ENCODE measurements around the gene ATP1A2. TPM values are rescaled to one million over a fixed set of nuclear protein-coding genes. Genes with fewer than 3 reads are reported as not detected.
A peak's percentile ranks its signal among the peaks of the same experiment; 100 is the strongest.

Gene ATP1A2
- total RNA-seq, 1 donor from 2014 or later = 0.04 TPM

DNA sequence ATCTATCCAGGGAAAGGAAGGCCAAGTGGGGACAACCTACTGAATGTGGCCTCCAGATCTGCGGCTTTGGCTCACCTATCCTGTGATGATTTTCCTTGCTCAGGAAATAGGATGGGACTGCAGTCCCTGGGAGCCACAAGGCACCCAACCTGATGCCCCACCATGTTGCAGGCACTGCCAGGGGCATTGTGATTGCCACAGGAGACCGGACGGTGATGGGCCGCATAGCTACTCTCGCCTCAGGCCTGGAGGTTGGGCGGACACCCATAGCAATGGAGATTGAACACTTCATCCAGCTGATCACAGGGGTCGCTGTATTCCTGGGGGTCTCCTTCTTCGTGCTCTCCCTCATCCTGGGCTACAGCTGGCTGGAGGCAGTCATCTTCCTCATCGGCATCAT, 11.8 kb downstream of the ATP1A2 start:
- TF ChIP-seq, protein P1, sequence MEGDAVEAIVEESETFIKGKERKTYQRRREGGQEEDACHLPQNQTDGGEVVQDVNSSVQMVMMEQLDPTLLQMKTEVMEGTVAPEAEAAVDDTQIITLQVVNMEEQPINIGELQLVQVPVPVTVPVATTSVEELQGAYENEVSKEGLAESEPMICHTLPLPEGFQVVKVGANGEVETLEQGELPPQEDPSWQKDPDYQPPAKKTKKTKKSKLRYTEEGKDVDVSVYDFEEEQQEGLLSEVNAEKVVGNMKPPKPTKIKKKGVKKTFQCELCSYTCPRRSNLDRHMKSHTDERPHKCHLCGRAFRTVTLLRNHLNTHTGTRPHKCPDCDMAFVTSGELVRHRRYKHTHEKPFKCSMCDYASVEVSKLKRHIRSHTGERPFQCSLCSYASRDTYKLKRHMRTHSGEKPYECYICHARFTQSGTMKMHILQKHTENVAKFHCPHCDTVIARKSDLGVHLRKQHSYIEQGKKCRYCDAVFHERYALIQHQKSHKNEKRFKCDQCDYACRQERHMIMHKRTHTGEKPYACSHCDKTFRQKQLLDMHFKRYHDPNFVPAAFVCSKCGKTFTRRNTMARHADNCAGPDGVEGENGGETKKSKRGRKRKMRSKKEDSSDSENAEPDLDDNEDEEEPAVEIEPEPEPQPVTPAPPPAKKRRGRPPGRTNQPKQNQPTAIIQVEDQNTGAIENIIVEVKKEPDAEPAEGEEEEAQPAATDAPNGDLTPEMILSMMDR (IDR thresholded peaks at IDR 0.05; ENCODE audit: insufficient read depth, low read length, poor library complexity, severe bottlenecking) = no peak
- no peak for DNase-seq (ENCODE audit: low read depth)
- H3K27me3 ChIP-seq (ENCODE audit: control insufficient read depth, insufficient read depth, low read length) = peaks cover 11% of the 10 kb centered on the region

DNA sequence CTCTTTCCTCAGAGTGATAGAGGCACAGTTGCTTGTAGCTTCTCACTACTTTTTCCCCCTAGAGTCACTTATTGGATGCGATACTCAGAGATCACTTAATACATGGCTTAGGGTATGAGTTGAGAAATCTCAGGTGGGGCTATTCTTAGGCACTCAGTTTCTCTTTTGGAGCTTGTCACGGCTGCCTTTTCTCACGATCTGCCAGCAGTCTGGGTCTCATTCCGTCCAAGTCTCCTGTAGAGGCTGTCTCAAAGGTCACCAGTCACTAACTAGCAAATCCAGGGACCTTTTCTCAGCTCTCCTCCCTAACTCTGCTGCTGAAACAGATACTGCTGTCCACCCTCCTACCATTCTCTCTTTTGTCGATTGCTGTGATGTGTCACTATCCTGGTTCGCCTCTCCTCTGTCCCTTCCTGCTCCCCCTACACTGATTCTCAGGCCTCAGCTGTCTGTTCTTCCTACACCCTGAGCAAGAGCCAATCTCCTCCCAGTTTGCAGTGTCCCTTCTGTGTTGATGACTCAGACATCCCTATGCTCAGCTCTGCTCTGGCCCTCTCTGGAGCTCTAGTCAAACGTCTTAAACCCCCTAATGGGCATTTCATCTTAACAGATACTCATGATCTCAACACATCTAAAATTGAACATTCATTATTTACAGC, 12.4 kb downstream of the ATP1A2 start:
- H3K27me3 ChIP-seq (ENCODE audit: control insufficient read depth, insufficient read depth, low read length) = peaks cover 11% of the 10 kb centered on the region
- no peak for DNase-seq (ENCODE audit: low read depth)
- TF ChIP-seq, protein P1 (IDR thresholded peaks at IDR 0.05; ENCODE audit: insufficient read depth, low read length, poor library complexity, severe bottlenecking) = no peak

More for the DNA sequence above, 11.8 kb downstream of the ATP1A2 start:
- Histone ChIP-seq H3K36me3 (ENCODE audit: control insufficient read depth, insufficient read depth, low read length) (no peaks in the 10 kb centered on the region), H3K4me3 (ENCODE audit: low read depth, low read length) (no peak overlapping the region)

DNA sequence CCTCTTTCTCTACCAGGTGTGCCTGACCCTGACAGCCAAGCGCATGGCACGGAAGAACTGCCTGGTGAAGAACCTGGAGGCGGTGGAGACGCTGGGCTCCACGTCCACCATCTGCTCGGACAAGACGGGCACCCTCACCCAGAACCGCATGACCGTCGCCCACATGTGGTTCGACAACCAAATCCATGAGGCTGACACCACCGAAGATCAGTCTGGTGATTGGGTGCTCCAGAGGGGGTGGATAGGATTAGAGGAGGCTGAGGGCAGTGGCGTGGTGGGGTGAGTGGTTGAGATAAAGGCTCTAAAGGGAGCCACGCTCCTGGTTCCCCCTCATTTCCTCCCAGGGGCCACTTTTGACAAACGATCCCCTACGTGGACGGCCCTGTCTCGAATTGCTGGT, 13.1 kb downstream of the ATP1A2 start:
- Histone ChIP-seq H3K27me3 (ENCODE audit: control insufficient read depth, insufficient read depth, low read length) (peaks cover 11% of the 10 kb centered on the region), H3K36me3 (ENCODE audit: control insufficient read depth, insufficient read depth, low read length) (no peaks in the 10 kb centered on the region), H3K4me3 (ENCODE audit: low read depth, low read length) (no peak overlapping the region)
- TF ChIP-seq, protein P1 (IDR thresholded peaks at IDR 0.05; ENCODE audit: insufficient read depth, low read length, poor library complexity, severe bottlenecking) = no peak
- no peak for DNase-seq (ENCODE audit: low read depth)

More for the DNA sequence above, 12.4 kb downstream of the ATP1A2 start:
- no peak overlapping the region for H3K4me3 ChIP-seq (ENCODE audit: low read depth, low read length)
- H3K36me3 ChIP-seq (ENCODE audit: control insufficient read depth, insufficient read depth, low read length) = no peaks in the 10 kb centered on the region

DNA sequence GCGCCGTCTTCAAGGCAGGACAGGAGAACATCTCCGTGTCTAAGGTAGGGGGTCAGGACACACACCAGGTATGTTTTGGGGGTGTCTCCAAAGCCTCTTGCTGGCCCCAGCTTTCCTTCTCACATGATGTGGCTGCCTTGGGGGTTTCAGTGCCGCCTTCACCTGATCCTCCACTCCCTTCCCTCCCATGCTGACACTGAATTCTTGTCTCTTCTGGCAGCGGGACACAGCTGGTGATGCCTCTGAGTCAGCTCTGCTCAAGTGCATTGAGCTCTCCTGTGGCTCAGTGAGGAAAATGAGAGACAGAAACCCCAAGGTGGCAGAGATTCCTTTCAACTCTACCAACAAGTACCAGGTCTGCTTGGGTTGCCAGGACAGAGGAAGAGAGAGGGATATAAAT, 13.5 kb downstream of the ATP1A2 start:
- peaks cover 11% of the 10 kb centered on the region for H3K27me3 ChIP-seq (ENCODE audit: control insufficient read depth, insufficient read depth, low read length)
- peak; percentile 32 for DNase-seq (ENCODE audit: low read depth)
- TF ChIP-seq, protein P1 (IDR thresholded peaks at IDR 0.05; ENCODE audit: insufficient read depth, low read length, poor library complexity, severe bottlenecking) = no peak
- H3K36me3 ChIP-seq (ENCODE audit: control insufficient read depth, insufficient read depth, low read length) = no peaks in the 10 kb centered on the region
- no peak overlapping the region for H3K4me3 ChIP-seq (ENCODE audit: low read depth, low read length)

DNA sequence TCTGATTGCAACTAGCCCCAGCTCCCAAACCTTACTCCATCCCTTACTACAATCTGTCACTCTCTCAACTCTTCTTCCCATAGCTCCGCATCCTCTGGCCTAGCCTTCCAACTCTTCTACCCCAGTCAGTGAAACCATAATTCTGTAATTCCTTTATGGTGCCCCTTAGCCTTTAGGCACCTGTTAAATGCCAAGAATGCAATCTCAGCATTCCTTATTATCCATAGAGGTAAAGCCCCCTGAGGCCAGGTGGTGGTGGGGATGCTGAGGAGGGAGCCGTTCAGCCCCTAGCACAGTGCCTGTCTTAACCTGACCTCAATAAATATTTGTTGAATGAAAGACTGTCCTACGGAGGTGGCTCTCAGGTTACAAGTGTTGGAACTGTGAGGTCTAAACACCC, 14.0 kb downstream of the ATP1A2 start:
- DNase-seq (ENCODE audit: low read depth) = no peak
- no peaks in the 10 kb centered on the region for H3K36me3 ChIP-seq (ENCODE audit: control insufficient read depth, insufficient read depth, low read length)
- no peak overlapping the region for H3K4me3 ChIP-seq (ENCODE audit: low read depth, low read length)
- TF ChIP-seq, protein P1 (IDR thresholded peaks at IDR 0.05; ENCODE audit: insufficient read depth, low read length, poor library complexity, severe bottlenecking) = no peak
- peaks cover 11% of the 10 kb centered on the region for H3K27me3 ChIP-seq (ENCODE audit: control insufficient read depth, insufficient read depth, low read length)

DNA sequence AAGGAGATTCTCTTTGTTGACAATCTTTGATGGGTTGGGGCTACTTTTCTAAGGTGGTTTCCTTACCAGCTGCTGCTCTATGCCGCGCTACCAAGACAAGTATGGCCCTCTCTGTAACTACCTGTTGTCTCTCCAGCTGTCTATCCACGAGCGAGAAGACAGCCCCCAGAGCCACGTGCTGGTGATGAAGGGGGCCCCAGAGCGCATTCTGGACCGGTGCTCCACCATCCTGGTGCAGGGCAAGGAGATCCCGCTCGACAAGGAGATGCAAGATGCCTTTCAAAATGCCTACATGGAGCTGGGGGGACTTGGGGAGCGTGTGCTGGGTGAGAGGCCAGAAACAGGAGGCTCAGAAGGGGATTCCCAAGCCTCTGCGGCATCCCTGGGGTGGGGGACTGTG, 14.4 kb downstream of the ATP1A2 start:
- Histone ChIP-seq H3K27me3 (ENCODE audit: control insufficient read depth, insufficient read depth, low read length) (peaks cover 12% of the 10 kb centered on the region), H3K36me3 (ENCODE audit: control insufficient read depth, insufficient read depth, low read length) (no peaks in the 10 kb centered on the region), H3K4me3 (ENCODE audit: low read depth, low read length) (no peak overlapping the region)
- TF ChIP-seq, protein P1 (IDR thresholded peaks at IDR 0.05; ENCODE audit: insufficient read depth, low read length, poor library complexity, severe bottlenecking) = no peak
- no peak for DNase-seq (ENCODE audit: low read depth)

All from kidney epithelial cell (primary cell).